ENCODE measurements around the gene ATXN1. TPM values are rescaled to one million over a fixed set of nuclear protein-coding genes. Genes with fewer than 3 reads are reported as not detected.

Gene ATXN1
- total and polyA plus RNA-seq, 2 experiments from 2014 or later: 14.2 to 20.1 TPM

GRCh38 chr6:16377470-16377869 is 383.8 kb downstream of the ATXN1 start:
- Histone ChIP-seq H3K4me2 (ENCODE audit: unreplicated experiment) (no peak overlapping the region), H3K4me1 (ENCODE audit: insufficient read depth) (no peaks in the 10 kb centered on the region), H3F3A (ENCODE audit: insufficient read depth) (no peaks in the 10 kb centered on the region), H3K9me3 (ENCODE audit: low read depth) (no peaks in the 10 kb centered on the region), H3K36me3 (ENCODE audit: low read depth) (no peaks in the 10 kb centered on the region), H3K9me2 (ENCODE audit: insufficient read depth) (no peaks in the 10 kb centered on the region), H3K79me2 (ENCODE audit: insufficient read depth) (0 out of 2 replicates have a peak, but pooled peaks cover 5% of the 10 kb centered on the region), H4K20me1 (ENCODE audit: insufficient read depth) (no peaks in the 10 kb centered on the region), H3K27me3 (replicated peaks; ENCODE audit: insufficient read depth) (no peaks in the 10 kb centered on the region), H2AFZ (no peak overlapping the region), H3K27ac (no peak overlapping the region), H3K4me3 (no peak overlapping the region), H3K9ac (no peak overlapping the region)
- in situ Hi-C loops (cut with MboI): no loop called here
- TF ChIP-seq EZH2 (IDR thresholded peaks at IDR 0.05; ENCODE audit: insufficient read depth, poor library complexity, severe bottlenecking): no peak
- TF ChIP-seq EZH2phosphoT487 (IDR thresholded peaks at IDR 0.05; ENCODE audit: insufficient read depth, low read depth): no peak
- no peak for DNase-seq
- WGBS, 2 experiments (ENCODE audit: low coverage in 1 of 2, low lambda C conversion rate in 2 of 2, missing lambda C conversion rate in 2 of 2): 93 to 95% methylated on average over 9 of the region's 9 CpGs

- no peaks in the 10 kb centered on the region for H3K9me2 ChIP-seq (ENCODE audit: insufficient read depth)
- WGBS, 2 experiments (ENCODE audit: low coverage in 1 of 2, low lambda C conversion rate in 2 of 2, missing lambda C conversion rate in 2 of 2): 95% methylated on average over 3 of the region's 3 CpGs
- no peak overlapping the region for H3K4me2 ChIP-seq (ENCODE audit: unreplicated experiment)
- H4K20me1 ChIP-seq (ENCODE audit: insufficient read depth): no peaks in the 10 kb centered on the region
- in situ Hi-C loops (cut with MboI): no loop called here
- TF ChIP-seq EZH2phosphoT487 (IDR thresholded peaks at IDR 0.05; ENCODE audit: insufficient read depth, low read depth) (no peak), EZH2 (IDR thresholded peaks at IDR 0.05; ENCODE audit: insufficient read depth, poor library complexity, severe bottlenecking) (no peak)
- no peaks in the 10 kb centered on the region for H3K4me1 ChIP-seq (ENCODE audit: insufficient read depth)
- no peak overlapping the region for H3K9ac ChIP-seq
- H3F3A ChIP-seq (ENCODE audit: insufficient read depth): no peaks in the 10 kb centered on the region
- H3K4me3 ChIP-seq: no peak overlapping the region
- H3K27me3 ChIP-seq (replicated peaks; ENCODE audit: insufficient read depth): no peaks in the 10 kb centered on the region
- H3K9me3 ChIP-seq (ENCODE audit: low read depth): no peaks in the 10 kb centered on the region
- no peak for DNase-seq
- H3K27ac ChIP-seq: no peak overlapping the region
- no peak overlapping the region for H2AFZ ChIP-seq
- H3K36me3 ChIP-seq (ENCODE audit: low read depth): no peaks in the 10 kb centered on the region
- H3K79me2 ChIP-seq (ENCODE audit: insufficient read depth): 0 out of 2 replicates have a peak, but pooled peaks cover 5% of the 10 kb centered on the region
These were observed 385.4 kb downstream of the ATXN1 start for GRCh38 chr6:16375843-16376242.

- TF ChIP-seq EZH2phosphoT487 (IDR thresholded peaks at IDR 0.05; ENCODE audit: insufficient read depth, low read depth) (no peak), EZH2 (IDR thresholded peaks at IDR 0.05; ENCODE audit: insufficient read depth, poor library complexity, severe bottlenecking) (no peak)
- H3K9me3 ChIP-seq (ENCODE audit: low read depth): no peaks in the 10 kb centered on the region
- no peak overlapping the region for H3K9ac ChIP-seq
- no peaks in the 10 kb centered on the region for H3K4me1 ChIP-seq (ENCODE audit: insufficient read depth)
- H3K4me2 ChIP-seq (ENCODE audit: unreplicated experiment): no peak overlapping the region
- no peaks in the 10 kb centered on the region for H3K27me3 ChIP-seq (replicated peaks; ENCODE audit: insufficient read depth)
- H3K79me2 ChIP-seq (ENCODE audit: insufficient read depth): 0 out of 2 replicates have a peak, but pooled peaks cover 5% of the 10 kb centered on the region
- H3K9me2 ChIP-seq (ENCODE audit: insufficient read depth): no peaks in the 10 kb centered on the region
- no peak overlapping the region for H3K27ac ChIP-seq
- no peaks in the 10 kb centered on the region for H4K20me1 ChIP-seq (ENCODE audit: insufficient read depth)
- in situ Hi-C loops (cut with MboI): no loop called here
- no peaks in the 10 kb centered on the region for H3F3A ChIP-seq (ENCODE audit: insufficient read depth)
- no peak for DNase-seq
- WGBS, 2 experiments (ENCODE audit: low coverage in 1 of 2, low lambda C conversion rate in 2 of 2, missing lambda C conversion rate in 2 of 2): 47 to 62% methylated on average over 1 of the region's 1 CpG
- no peak overlapping the region for H2AFZ ChIP-seq
- no peaks in the 10 kb centered on the region for H3K36me3 ChIP-seq (ENCODE audit: low read depth)
- no peak overlapping the region for H3K4me3 ChIP-seq
These were observed 386.1 kb downstream of the ATXN1 start for GRCh38 chr6:16375206-16375605.

- DNase-seq: no peak
- no peak overlapping the region for H2AFZ ChIP-seq
- H3K27me3 ChIP-seq (replicated peaks; ENCODE audit: insufficient read depth): no peaks in the 10 kb centered on the region
- no peaks in the 10 kb centered on the region for H3K9me3 ChIP-seq (ENCODE audit: low read depth)
- 0 out of 2 replicates have a peak, but pooled peaks cover 5% of the 10 kb centered on the region for H3K79me2 ChIP-seq (ENCODE audit: insufficient read depth)
- H3K36me3 ChIP-seq (ENCODE audit: low read depth): no peaks in the 10 kb centered on the region
- in situ Hi-C loops (cut with MboI): no loop called here
- H3K4me3 ChIP-seq: no peak overlapping the region
- no peak overlapping the region for H3K4me2 ChIP-seq (ENCODE audit: unreplicated experiment)
- 94 to 95% methylated on average over 10 of the region's 10 CpGs for WGBS, 2 experiments (ENCODE audit: low coverage in 1 of 2, low lambda C conversion rate in 2 of 2, missing lambda C conversion rate in 2 of 2)
- no peak overlapping the region for H3K9ac ChIP-seq
- H3K9me2 ChIP-seq (ENCODE audit: insufficient read depth): no peaks in the 10 kb centered on the region
- no peaks in the 10 kb centered on the region for H3F3A ChIP-seq (ENCODE audit: insufficient read depth)
- no peaks in the 10 kb centered on the region for H4K20me1 ChIP-seq (ENCODE audit: insufficient read depth)
- TF ChIP-seq EZH2 (IDR thresholded peaks at IDR 0.05; ENCODE audit: insufficient read depth, poor library complexity, severe bottlenecking) (no peak), EZH2phosphoT487 (IDR thresholded peaks at IDR 0.05; ENCODE audit: insufficient read depth, low read depth) (no peak)
- H3K4me1 ChIP-seq (ENCODE audit: insufficient read depth): no peaks in the 10 kb centered on the region
- H3K27ac ChIP-seq: no peak overlapping the region
These were observed 386.6 kb downstream of the ATXN1 start for GRCh38 chr6:16374461-16375200.

Data from GM23248 (cell line).